SH-SY5Y (cell line): ENCODE data around the gene ALOX12B.

Experiments
- GATA2 ChIP-seq: IDR thresholded peaks from 2 replicates; pipeline ENCODE4 v1.6.1; 2011; ENCODE audit warnings: mild to moderate bottlenecking, low read depth, low read length
- GATA3 ChIP-seq: IDR thresholded peaks from 2 replicates; pipeline ENCODE4 v1.6.1; 2011; ENCODE audit warnings: low read depth, mild to moderate bottlenecking, low read length, moderate library complexity

GRCh38 chr17:8100111-8100510, 12.6 kb upstream of the ALOX12B start:
- no peak for TF ChIP-seq GATA3
- no peak for TF ChIP-seq GATA2
